ENCODE data around the gene IFNLR1. TPM values are rescaled to one million over a fixed set of nuclear protein-coding genes. Genes with fewer than 3 reads are reported as not detected.

IFNLR1 gene
- total RNA-seq, 1 donor from 2014 or later = 3.7 TPM

DNA sequence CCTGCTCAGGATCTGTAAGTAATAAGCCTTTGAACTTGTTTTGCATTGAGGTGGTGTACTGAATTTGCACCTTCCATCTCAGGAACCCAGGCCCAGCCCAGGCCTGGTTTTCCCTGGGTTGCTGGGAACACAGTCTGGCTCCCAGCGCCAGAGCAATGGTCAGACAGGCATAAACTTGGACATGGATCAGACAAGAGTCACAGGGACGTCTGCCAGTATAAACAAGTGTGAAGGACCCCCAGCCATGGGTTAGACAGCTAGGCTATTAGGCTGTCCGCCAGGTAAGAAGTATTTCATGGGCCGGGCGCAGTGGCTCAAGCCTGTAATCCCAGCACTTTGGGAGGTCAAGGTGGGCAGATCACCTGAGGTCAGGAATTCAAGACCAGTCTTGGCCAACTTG is 5.5 kb downstream of the IFNLR1 start:
- DNase-seq = no peak
- intact Hi-C loops (cut with micrococcal nuclease) = no loop called here
- ATAC-seq = no peak

DNA sequence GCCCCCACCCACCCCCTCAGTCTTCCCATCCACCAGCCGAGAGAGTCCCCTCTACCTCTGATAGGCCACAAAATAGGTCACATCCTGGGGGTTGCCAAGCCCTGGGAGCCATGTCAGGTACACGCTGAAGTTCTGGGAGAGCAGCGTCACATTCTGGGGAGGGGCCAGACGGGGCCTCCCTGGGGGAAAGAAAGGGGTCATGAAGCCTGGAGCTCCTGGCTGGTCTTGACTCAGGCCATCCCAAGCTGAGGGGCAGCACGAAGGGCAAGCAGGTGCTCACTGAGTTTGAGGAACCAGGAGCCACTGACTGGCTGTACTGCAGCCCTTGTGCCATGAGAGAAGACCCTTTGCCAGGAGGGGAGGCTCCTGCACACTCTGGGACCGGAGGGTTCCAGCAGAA is 6.4 kb downstream of the IFNLR1 start:
- ATAC-seq = no peak
- no peak for DNase-seq
- intact Hi-C loops (cut with micrococcal nuclease) = no loop called here

DNA sequence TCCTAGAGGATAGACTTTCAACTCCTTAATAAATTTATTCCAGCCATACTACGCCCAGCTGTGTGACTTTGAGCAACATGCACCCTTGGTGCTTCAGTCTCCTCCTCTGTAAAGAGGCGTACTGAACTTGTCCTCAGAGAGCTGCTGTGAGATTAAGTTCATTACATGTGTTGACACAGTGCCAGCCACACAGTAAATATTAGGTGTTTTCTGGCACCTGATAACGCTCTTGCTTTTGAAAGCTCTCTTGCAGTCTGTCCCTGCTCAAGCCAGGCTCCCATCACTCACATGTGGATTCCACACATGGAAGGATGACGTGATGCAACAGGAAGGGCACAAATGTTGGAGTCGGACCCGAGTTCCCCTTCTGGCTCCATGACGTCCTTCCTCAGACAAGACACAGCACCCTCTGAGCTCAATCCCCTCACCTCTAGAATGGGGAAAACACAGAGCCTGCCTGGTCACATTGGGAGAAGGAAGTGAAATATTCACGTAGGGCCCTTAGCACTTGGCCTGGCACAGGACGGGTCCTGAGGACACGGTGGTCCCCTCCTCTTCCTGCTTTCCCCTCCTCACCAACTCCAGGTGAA is 7.7 kb downstream of the IFNLR1 start:
- no peak for DNase-seq
- intact Hi-C loops (cut with micrococcal nuclease) = no loop called here
- no peak for ATAC-seq

DNA sequence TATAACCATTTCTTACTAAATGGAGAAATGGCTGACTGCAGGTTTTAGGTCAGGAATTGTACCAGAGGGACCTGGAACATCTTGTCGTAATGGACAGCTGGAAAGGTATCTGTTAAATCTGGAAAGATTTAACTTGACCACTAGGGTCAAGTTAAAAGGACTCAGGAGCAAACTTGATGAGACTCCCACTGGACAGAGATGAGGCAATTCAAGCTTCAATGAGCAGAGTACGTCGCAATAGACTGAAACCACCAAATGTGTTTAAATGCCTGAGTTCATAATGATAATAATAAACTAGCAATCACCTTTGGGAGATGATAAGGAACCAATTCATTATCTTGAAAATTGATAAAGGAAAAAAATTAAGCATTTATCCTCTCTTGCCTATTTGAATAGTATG is 8.7 kb downstream of the IFNLR1 start:
- intact Hi-C loops (cut with micrococcal nuclease) = no loop called here
- DNase-seq = no peak
- ATAC-seq = no peak

DNA sequence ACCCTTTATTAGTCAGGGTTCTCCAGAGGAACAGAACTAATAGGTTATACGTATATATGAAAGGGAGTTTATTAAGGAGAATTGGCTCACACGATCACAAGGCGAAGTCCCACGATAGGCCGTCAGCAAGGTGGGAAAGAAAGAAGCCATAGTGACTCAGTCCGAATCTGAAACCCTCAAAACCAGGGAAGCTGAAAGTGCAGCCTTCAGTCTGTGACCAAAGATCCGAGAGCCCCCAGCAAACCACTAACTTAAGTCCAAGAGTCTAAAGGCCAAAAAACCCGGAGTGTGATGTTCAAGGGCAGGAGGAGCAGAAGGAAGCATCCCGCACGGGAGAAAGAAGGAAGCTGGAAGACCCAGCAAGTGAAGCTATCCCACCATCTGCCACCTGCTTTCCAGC is 9.9 kb downstream of the IFNLR1 start:
- DNase-seq = no peak
- intact Hi-C loops (cut with micrococcal nuclease) = no loop called here
- ATAC-seq = no peak

DNA sequence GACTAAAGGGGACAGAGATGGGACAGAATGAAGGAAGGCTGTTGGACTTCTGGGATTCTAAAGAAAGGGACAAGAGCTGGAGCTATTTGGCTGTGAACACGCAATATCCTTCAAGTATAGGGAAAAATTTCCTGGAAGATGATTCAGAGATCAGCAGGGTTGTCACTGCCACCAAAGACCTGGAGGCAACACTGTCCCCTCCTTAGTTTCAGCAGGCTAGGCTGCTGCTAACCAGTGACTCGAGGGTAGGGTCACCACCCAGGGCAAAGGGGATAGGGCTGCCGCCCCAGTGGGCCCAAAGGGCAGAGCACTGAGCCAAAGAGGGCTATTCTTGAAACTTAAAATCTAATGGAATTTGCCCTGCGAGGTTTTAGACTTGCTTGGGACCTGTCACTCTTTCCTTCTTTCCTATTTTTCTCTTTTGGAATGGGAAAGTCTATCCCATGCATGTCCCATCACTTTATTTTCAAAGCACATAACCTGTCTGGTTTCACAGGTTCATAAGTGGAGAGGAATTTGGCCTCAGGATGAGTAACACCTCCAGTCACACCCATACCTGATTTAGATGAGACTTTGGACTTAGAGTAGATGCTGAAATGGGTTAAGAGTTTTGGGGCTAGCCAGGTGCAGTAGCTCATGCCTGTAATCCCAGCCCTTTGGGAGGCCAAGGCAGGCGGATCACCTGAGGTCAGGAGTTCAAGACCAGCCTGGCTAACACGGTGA is 11.9 kb downstream of the IFNLR1 start:
- DNase-seq (no peak), ATAC-seq (no peak)
- intact Hi-C loops (cut with micrococcal nuclease) = no loop called here

DNA sequence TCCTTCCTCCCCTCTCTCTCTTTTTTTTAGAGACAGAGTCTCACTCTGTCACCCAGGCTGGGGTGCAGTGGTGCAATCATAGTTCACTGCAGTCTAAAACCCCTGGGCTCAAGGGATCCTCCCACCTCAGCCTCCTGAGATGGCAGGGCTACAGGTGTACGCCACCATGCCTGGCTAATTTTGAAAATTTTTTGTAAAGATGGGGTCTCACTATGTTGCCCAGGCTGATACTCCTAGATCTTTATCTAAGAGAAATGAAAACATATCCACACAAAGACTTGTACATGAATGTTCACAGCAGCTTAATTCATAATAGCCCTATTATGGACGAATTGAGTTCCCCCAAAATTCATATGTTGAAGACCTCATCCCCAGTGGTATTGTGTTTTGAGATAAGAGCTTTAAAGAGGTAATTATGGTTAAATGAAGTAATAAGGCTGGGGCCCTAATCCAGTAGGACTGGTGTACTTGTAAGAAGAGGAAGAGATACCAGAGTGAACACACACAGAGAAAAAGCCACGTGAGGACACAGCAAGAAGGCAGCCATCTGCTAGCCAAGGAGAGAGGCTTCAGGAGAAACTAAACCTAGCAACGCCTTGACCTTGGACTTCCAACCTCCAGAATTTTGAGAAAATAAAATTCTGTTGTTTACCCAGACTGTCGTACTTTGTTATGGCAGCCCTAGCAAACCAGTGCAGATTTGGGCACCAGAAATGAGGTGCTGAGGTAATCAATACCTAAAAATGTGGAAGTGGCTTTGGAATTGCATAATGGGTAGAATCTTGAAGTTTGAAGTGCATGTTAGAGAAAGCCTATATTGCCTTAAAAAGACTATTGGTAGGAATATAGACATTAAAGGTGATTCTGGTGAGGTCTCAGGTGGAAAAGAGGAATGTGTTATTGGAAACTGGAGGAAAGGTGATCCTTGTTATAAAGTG is 13.2 kb downstream of the IFNLR1 start:
- no peak for ATAC-seq
- no peak for DNase-seq
- intact Hi-C loops (cut with micrococcal nuclease) = no loop called here

DNA sequence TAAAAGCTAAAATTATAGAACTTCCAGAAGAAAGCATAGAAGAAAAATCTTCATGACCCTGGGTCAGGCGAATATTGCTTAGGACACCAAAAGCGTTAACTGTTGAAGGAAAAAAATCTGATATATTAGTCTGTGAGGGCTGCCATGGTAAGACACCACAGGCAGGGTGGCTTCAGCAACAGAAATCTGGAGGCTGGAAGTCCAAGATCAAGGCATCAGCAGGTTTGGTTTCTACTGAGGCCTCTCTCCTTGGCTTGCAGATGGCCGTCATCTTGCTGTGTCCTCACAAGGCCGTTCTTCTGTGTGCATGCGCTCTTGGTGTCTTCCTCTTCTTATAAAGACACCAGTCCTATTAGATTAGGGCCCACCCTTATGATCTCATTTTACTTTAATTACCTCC is 14.5 kb downstream of the IFNLR1 start:
- intact Hi-C loops (cut with micrococcal nuclease) = no loop called here
- DNase-seq = no peak
- no peak for ATAC-seq

DNA sequence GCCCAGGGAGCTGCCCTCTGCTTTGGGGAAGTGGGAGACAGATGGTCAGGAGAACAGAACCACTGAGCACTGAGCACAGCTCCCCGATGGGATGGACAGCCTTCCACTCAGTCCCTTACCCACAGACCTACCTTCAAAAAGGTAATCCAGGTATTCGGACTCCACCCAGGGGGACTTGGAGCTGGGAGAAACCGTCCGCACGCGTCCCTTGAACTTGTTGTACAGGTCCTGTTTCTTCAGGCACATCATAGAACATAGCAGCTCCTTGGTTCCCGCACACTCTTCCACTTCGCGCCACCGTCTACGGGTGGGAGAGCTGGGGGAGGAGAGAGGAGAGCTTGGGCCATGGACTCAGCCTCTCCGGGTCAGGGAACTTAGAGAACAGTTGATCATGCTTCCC is 17.8 kb downstream of the IFNLR1 start:
- intact Hi-C loops (cut with micrococcal nuclease) = no loop called here
- DNase-seq (no peak), ATAC-seq (no peak)

DNA sequence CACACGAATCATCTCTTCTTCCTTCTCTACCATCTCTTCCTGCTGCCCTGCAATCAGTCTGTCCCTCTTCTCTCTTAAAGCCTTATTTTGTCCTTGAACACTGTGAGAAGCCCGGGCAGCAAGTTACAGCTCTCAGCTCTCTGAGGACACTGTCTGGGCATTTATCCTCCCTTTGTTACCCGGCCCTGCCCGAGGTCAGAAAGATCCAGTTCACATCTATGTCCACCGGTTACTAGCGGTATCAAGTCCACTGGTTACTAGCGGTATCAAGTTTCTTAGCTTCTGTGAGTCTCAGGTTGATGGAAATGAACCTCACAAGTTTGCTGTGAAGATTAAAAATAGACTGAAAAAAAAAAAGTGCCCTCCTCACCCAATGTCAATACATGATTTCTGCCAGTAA is 18.8 kb downstream of the IFNLR1 start:
- intact Hi-C loops (cut with micrococcal nuclease) = no loop called here
- DNase-seq = no peak
- ATAC-seq = no peak

DNA sequence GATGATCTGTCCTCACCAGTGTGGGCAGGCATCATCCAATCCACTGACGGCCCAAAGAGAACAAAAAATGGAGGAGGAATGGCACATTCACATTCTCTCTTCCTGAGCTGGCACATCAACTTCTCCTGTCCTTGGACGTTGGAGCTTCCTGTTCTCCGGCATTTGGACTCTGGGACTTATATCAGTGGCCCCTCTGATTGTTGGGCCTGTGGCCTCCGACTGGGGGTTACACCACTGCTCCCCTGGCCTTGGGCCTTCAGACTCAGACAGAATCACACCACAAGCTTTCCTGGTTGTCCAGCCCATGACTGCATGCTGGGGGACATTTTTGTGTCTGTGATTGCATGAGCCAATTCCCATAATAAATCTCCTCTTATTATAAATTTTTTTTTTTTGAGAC is 20.1 kb downstream of the IFNLR1 start:
- intact Hi-C loops (cut with micrococcal nuclease) = no loop called here
- DNase-seq = no peak
- ATAC-seq = no peak

DNA sequence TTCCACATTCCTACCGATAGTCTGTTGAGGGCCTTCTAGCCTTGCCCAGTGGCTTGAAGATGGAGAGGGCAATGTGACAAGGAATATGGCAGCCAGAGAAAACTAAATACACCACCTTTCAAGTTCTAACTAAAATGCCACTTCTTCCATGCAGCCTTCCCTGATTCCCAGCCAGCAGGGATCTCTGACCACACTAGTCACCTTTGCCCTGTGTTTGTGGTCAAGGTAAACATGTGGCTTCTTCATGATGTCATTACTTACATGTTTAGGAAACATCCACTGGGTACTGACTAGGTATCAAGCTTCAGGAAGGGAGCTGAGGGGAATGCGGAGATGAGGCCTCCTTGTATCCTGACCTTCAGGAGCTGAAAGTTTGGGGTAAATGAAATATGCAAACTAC is 21.6 kb downstream of the IFNLR1 start:
- DNase-seq (no peak), ATAC-seq (no peak)
- intact Hi-C loops (cut with micrococcal nuclease) = no loop called here

DNA sequence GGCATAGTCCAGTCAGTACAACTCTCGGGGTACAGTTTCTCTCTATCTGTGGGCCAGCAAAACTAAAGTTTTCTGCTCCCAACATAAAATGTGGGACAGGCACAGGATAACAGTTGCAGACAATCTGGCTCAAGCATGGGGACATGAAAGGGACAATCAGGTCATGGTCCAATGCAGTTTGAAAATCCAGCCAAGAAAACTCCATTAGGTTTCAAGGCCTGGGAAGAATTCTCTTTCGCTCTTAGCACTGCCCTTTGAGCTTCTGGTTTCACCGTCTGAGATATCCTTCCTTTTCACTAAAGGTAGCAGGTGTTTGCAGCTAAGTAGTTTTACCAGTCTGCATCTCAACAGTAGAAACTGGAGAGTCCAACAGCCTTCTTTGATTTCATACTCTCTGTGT is 23.1 kb downstream of the IFNLR1 start:
- DNase-seq = no peak

DNA sequence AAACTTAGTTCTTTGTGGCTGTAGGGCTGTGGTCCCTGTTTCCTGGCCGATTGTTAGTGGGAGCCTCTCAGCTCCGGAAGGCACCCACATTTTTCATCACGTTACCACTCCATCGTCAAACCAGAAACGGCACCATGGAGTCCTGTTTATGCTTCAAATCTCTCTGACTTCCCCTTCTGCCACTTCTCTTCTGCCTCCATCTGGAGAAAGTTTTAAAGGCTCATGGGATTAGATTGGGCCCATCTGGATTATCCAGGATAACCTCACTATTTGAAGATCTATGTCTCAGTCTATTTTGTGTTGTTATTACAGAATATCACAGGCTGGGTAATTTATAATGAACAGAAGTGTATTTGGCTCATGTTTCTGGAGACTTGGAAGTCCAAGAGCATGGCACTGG is 24.9 kb downstream of the IFNLR1 start:
- intact Hi-C loops (cut with micrococcal nuclease) = no loop called here
- no peak for DNase-seq

More for the DNA sequence above, 23.1 kb downstream of the IFNLR1 start:
- intact Hi-C loops (cut with micrococcal nuclease) = no loop called here
- no peak for ATAC-seq

DNA sequence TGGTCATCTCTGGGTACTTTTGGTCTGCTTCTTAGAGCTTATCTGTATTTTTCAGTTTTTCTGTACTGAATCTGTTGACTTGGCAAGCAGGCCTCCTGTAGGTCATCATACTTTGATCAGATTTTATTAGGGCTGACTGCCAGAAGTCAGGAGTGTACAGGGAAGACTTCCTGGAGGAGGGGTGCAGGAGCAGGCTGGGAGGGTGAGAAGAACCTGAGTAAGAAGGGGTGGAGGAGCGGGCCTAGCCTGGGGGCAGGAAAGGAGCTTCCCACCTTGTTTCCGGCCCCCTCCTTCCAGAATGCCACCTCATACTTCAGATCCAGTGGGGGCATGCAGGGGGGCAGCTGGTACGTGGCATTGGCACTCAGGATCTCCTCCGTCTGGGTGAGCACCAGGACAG is 25.8 kb downstream of the IFNLR1 start:
- ATAC-seq (no peak), DNase-seq (no peak)
- intact Hi-C loops (cut with micrococcal nuclease) = no loop called here

More for the DNA sequence above, 24.9 kb downstream of the IFNLR1 start:
- no peak for ATAC-seq

DNA sequence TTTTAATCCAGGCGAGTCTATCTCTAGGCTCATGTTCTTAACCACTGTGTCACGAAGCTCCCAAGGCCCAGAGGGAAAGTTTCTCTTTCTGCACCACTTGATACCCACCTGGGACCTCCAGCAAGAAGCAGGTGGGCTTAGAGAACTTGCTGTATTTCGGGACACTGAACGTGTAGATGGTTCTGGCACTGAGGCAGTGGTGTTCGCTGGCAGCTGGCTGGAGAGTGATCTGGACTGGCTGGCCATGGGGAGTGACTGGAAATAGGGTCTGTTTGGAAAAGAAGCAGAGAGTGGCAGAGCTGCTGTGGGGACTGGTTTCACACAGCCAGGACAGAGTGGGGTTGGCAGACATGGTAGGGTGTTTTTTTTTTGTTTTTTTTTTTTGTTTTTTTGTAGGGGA is 27.7 kb downstream of the IFNLR1 start:
- ATAC-seq (no peak), DNase-seq (no peak)
- intact Hi-C loops (cut with micrococcal nuclease) = no loop called here

DNA sequence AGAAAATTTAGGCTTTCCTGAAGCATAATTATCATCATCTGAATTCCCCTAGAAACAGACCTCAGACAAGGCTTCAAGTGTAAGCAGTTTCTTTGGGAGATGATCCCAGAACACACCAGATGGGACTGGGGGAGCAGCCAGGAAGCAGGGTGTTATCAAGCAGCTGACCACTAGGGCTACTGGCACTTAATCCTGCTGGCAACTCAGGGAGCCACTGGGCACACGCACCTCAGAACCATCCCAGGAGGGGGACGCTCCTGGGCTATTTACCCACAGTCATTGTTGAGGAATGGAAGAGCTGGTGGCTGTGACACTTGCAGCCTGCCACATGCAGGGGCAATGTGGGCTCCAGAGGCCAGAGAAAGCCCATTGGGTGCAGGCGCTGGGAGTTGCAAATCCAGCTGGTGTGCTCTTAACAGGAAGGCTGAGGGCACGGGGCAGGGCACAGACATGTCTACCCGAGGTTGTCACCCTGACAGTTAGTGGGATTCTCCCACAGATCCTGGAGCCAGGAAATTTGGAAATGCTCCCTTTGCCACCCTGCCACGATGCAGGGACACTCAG is 29.1 kb downstream of the IFNLR1 start:
- intact Hi-C loops (cut with micrococcal nuclease) = no loop called here
- ATAC-seq = peak; percentile 72
- no peak for DNase-seq

DNA sequence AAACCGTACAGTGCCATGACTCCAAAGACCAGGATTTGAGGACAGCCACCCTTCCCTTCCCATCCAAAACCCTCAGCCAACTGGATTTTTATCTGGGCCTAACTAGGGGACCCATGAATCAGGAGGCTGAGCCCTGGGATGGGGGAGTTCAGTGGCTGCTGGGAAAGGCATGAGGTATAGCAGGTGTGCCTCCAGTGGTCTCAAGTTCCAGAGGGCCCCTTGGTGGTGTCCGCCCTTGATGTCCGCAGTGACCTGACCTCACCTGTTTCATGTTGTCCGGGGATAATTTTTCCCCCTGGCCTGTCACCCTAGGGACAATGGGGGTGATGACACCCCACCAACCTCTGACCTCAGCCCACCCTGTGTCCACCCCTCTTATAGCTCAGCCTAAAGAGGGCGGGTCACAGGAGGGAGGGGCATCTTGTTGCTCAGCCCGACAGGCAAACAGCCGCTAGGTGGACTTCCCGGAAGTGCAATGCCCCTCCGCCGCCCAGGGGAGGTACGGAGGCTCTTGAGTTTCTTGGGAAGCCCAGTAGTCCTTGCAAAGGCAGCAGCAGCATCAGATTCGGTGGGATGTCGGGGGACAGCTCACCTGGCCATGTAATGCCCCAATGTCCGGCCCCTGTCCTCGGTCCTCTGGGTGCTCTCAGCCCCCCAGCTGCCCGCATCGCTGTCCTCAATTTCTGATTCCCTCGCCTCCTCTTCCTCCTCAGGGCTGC is 30.4 kb downstream of the IFNLR1 start:
- ATAC-seq (no peak), DNase-seq (no peak)
- intact Hi-C loops (cut with micrococcal nuclease) = no loop called here

DNA sequence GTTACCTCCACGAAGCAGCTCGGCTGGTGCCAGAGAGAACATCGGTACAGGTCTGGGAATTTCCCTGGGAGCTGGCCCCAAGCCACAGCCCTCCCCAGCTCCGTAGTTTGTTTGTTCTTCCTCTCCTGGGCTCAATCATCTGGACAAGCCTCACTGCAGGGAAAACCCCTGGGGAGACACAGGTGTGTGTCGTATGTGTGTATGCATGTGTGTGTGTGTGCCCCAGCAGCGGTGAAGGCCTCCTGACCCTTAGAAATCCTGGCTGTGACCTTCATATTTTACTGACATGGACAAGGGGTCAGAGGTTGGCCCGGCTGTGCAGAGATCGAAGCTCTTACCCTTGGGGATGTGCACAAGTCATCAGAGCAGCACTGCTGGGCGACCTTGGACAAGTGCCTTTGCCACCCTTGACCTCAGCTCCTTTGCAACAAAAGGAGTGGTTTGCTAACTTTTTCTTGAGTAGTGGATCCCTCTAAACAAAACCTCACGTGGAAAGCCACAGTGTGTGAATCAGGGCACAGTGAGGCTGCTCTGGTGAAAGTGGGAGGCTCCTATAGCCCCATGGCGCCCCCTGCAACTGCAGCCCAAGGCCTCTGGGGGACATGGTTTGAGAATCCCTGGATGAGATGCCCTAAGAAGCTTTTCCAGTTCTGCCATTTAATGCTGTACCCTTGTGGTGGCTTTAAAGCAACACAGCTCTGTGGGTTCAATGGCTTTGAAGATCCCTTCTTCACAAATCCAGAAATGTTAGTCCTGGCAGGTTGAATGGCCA is 31.9 kb downstream of the IFNLR1 start:
- ATAC-seq (no peak), DNase-seq (no peak)
- intact Hi-C loops (cut with micrococcal nuclease) = no loop called here

Data from left ventricle myocardium superior (tissue), 1 donor.